H9 (cell line): ENCODE measurements around the gene BOD1L1. TPM values are rescaled to one million over a fixed set of nuclear protein-coding genes. Genes with fewer than 3 reads are reported as not detected.

Source experiments
- DNase-seq: peaks from one replicate; pipeline ENCODE4 v3.0.0-alpha.2; 2017
- H2AFZ ChIP-seq: one replicate; pipeline ENCODE4 v1.6.1; 2013; ENCODE audit warnings: mild to moderate bottlenecking, low read length, control low read depth, moderate library complexity
- H2AK5ac ChIP-seq: 2 replicates; pipeline ENCODE4 v1.6.1; 2013; ENCODE audit warnings: low read length, control low read depth, mixed read lengths; ENCODE audit not compliant: insufficient read length
- H2BK120ac ChIP-seq: one replicate; pipeline ENCODE4 v1.6.1; 2013; ENCODE audit warnings: low read depth, mild to moderate bottlenecking, low read length, control low read depth, inconsistent platforms; ENCODE audit not compliant: poor library complexity, severe bottlenecking
- H2BK12ac ChIP-seq: 2 replicates; pipeline ENCODE4 v1.6.1; 2013; ENCODE audit warnings: low read length, control low read depth, mixed read lengths, low read depth; ENCODE audit not compliant: insufficient read length
- H2BK15ac ChIP-seq: 2 replicates; pipeline ENCODE4 v1.6.1; 2013; ENCODE audit warnings: low read depth, low read length, control low read depth
- H2BK20ac ChIP-seq: one replicate; pipeline ENCODE4 v1.6.1; 2013; ENCODE audit warnings: low read depth, mild to moderate bottlenecking, low read length, control low read depth, inconsistent platforms; ENCODE audit not compliant: poor library complexity, severe bottlenecking
- H2BK5ac ChIP-seq: 2 replicates; pipeline ENCODE4 v1.6.1; 2013; ENCODE audit warnings: low read length, control low read depth, mixed read lengths; ENCODE audit not compliant: insufficient read length
- H3K14ac ChIP-seq: 2 replicates; pipeline ENCODE4 v1.6.1; 2013; ENCODE audit warnings: low read length, control low read depth; ENCODE audit not compliant: insufficient read depth
- H3K18ac ChIP-seq: 2 replicates; pipeline ENCODE4 v1.6.1; 2013; ENCODE audit warnings: low read depth, mild to moderate bottlenecking, mixed read lengths, low read length, control low read depth; ENCODE audit not compliant: insufficient read length
- H3K23ac ChIP-seq: 2 replicates; pipeline ENCODE4 v1.6.1; 2013; ENCODE audit warnings: low read length, control low read depth, mixed read lengths, low read depth; ENCODE audit not compliant: insufficient read length
- H3K23me2 ChIP-seq: 2 replicates; pipeline ENCODE4 v1.6.1; 2013; ENCODE audit warnings: low read depth, mild to moderate bottlenecking, mixed read lengths, low read length, control low read depth; ENCODE audit not compliant: insufficient read length, poor library complexity, severe bottlenecking
- H3K27ac ChIP-seq: 2 replicates; pipeline ENCODE4 v1.5.1; 2013; ENCODE audit warnings: low read length, control low read depth, mixed read lengths, low read depth; ENCODE audit not compliant: insufficient read length
- H3K27me3 ChIP-seq: 2 replicates; pipeline ENCODE4 v1.6.1; 2013; ENCODE audit warnings: low read length, control low read depth, inconsistent platforms; ENCODE audit not compliant: insufficient read depth
- H3K4ac ChIP-seq: 2 replicates; pipeline ENCODE4 v1.6.1; 2013; ENCODE audit warnings: low read depth, mild to moderate bottlenecking, control low read depth, inconsistent platforms, low read length, moderate library complexity
- H3K4me1 ChIP-seq: 2 replicates; pipeline ENCODE4 v1.6.1; 2013; ENCODE audit warnings: low read length, control low read depth, inconsistent platforms; ENCODE audit not compliant: insufficient read depth
- H3K4me2 ChIP-seq: 2 replicates; pipeline ENCODE4 v1.6.1; 2013; ENCODE audit warnings: low read length, control low read depth, mixed read lengths; ENCODE audit not compliant: insufficient read length, insufficient read depth
- H3K56ac ChIP-seq: 2 replicates; pipeline ENCODE4 v1.6.1; 2013; ENCODE audit warnings: low read depth, mild to moderate bottlenecking, mixed read lengths, low read length, control low read depth; ENCODE audit not compliant: insufficient read length
- H3K79me1 ChIP-seq: 2 replicates; pipeline ENCODE4 v1.6.1; 2013; ENCODE audit warnings: low read depth, mild to moderate bottlenecking, moderate library complexity, low read length, control low read depth, inconsistent platforms; ENCODE audit not compliant: insufficient read depth, poor library complexity, severe bottlenecking
- H3K79me2 ChIP-seq: 2 replicates; pipeline ENCODE4 v1.6.1; 2013; ENCODE audit warnings: low read length, control low read depth, inconsistent platforms; ENCODE audit not compliant: insufficient read depth
- H3K9ac ChIP-seq: 2 replicates; pipeline ENCODE4 v1.6.1; 2013; ENCODE audit warnings: low read length, control low read depth, mixed read lengths; ENCODE audit not compliant: insufficient read length; ENCODE audit errors: extremely low read depth
- H3K9me3 ChIP-seq: one replicate; pipeline ENCODE4 v1.6.1; 2013; ENCODE audit warnings: low read depth, low read length, inconsistent platforms; ENCODE audit not compliant: control insufficient read depth
- H3T11ph ChIP-seq: one replicate; pipeline ENCODE4 v1.6.1; 2013; ENCODE audit warnings: mild to moderate bottlenecking, low read length, control low read depth, inconsistent platforms
- H4K20me1 ChIP-seq: one replicate; pipeline ENCODE4 v1.6.1; 2013; ENCODE audit not compliant: control insufficient read depth, insufficient read length, insufficient read depth
- H4K5ac ChIP-seq: 2 replicates; pipeline ENCODE4 v1.6.1; 2013; ENCODE audit warnings: low read depth, mild to moderate bottlenecking, mixed read lengths, low read length, control low read depth; ENCODE audit not compliant: insufficient read length
- H4K8ac ChIP-seq: replicated peaks from 2 replicates; pipeline ENCODE4 v1.6.1; 2013; ENCODE audit warnings: low read length, control low read depth, mixed read lengths, low read depth; ENCODE audit not compliant: insufficient read length
- H4K91ac ChIP-seq: 2 replicates; pipeline ENCODE4 v1.6.1; 2013; ENCODE audit warnings: low read depth, mild to moderate bottlenecking, moderate library complexity, mixed read lengths, low read length, control low read depth; ENCODE audit not compliant: insufficient read length
- H3K27ac Mint-ChIP-seq, 3 experiments: 2 replicates in 2 of 3; 3 replicates in 1 of 3; pipeline ENCODE4 v1.8.0; 2020 to 2021; ENCODE audit warnings: mixed read lengths in 3 of 3, mild to moderate bottlenecking in 1 of 3, moderate library complexity in 1 of 3
- H3K27me3 Mint-ChIP-seq: 2 replicates; pipeline ENCODE4 v1.8.0; 2021; ENCODE audit warnings: low read depth, mild to moderate bottlenecking, moderate library complexity, mixed read lengths
- H3K36me3 Mint-ChIP-seq, 3 experiments: 2 replicates in 2 of 3; 3 replicates in 1 of 3; pipeline ENCODE4 v1.8.0; 2020 to 2021; ENCODE audit warnings: low read depth in 3 of 3, mixed read lengths in 3 of 3; ENCODE audit not compliant: insufficient read depth in 1 of 3
- H3K4me1 Mint-ChIP-seq, 2 experiments: 2 replicates each; pipeline ENCODE4 v1.8.0; 2020; ENCODE audit warnings: mixed read lengths in 2 of 2
- H3K4me3 Mint-ChIP-seq, 2 experiments: 2 replicates in 1 of 2; 3 replicates in 1 of 2; pipeline ENCODE4 v1.8.0; 2020 to 2021; ENCODE audit warnings: mild to moderate bottlenecking in 2 of 2, mixed read lengths in 2 of 2, moderate library complexity in 1 of 2
- H3K9me3 Mint-ChIP-seq, 2 experiments: 2 replicates in 1 of 2; 3 replicates in 1 of 2; pipeline ENCODE4 v1.8.0; 2020; ENCODE audit warnings: mild to moderate bottlenecking in 2 of 2, mixed read lengths in 2 of 2, moderate library complexity in 1 of 2
- CTCF ChIP-seq: fragments of 200-600 bp; sonication (generic); conservative IDR thresholded peaks from 3 replicates; pipeline ENCODE4 v1.8.0; 2021; ENCODE audit warnings: antibody characterized with exemption, mild to moderate bottlenecking
- WGBS: extraction: QIAGEN DNeasy Blood & Tissue Kit; methylation state at CpG from one replicate; pipeline ENCODE4 v1.1.7; 2013; ENCODE audit warnings: missing lambda C conversion rate, low lambda C conversion rate, mixed read lengths; ENCODE audit not compliant: insufficient read length; ENCODE audit errors: extremely low coverage; 5-methylcytosine and 5-hydroxymethylcytosine counted together
- total RNA-seq: library from RNA; stranded (reverse); gene quantifications from 2 replicates; pipeline ENCODE4 v1.2.1, GENCODE V29; 2021

BOD1L1 gene
- total RNA-seq, 1 experiment from 2014 or later, result 37.8 TPM

GRCh38 chr4:13541720-13542576 is 85.6 kb downstream of the BOD1L1 start:
- Mint-ChIP-seq H3K4me1 (peaks cover 37 to 47% of the 10 kb centered on the region in 2 experiments), H3K27me3 (peaks cover 97% of the 10 kb centered on the region), H3K9me3 (peaks cover 9% of the 10 kb centered on the region in 2 experiments; a peak in 4 of 5 replicates), H3K27ac (no peak overlapping the region), H3K4me3 (peak overlapping the region; percentile 42 to 93; a peak in 4 of 5 replicates), H3K36me3 (no peaks in the 10 kb centered on the region; a peak in 1 of 7 replicates)
- H3K9ac ChIP-seq, result no peak overlapping the region
- H4K20me1 ChIP-seq, result peaks cover 3% of the 10 kb centered on the region
- H2BK5ac ChIP-seq, result no peak overlapping the region
- WGBS, result no CpG with 5 or more reads among the region's 79 CpGs
- no peak overlapping the region for H3K27ac ChIP-seq
- H2BK120ac ChIP-seq, result no peak overlapping the region
- TF ChIP-seq CTCF, result peak; percentile 53
- H3K14ac ChIP-seq, result no peak overlapping the region
- H2AFZ ChIP-seq, result no peak overlapping the region
- H3K9me3 ChIP-seq, result no peaks in the 10 kb centered on the region
- no peaks in the 10 kb centered on the region for H3K79me1 ChIP-seq
- no peak overlapping the region for H3K18ac ChIP-seq
- no peaks in the 10 kb centered on the region for H3K4me1 ChIP-seq
- no peak overlapping the region for H2BK20ac ChIP-seq
- peaks cover 17% of the 10 kb centered on the region for H3K23me2 ChIP-seq
- H2BK12ac ChIP-seq, result no peak overlapping the region
- no peak overlapping the region for H2AK5ac ChIP-seq
- peak; percentile 90 for DNase-seq
- no peak overlapping the region for H3K56ac ChIP-seq
- H4K8ac ChIP-seq, result no peak overlapping the region
- H4K5ac ChIP-seq, result no peak overlapping the region
- H3K4ac ChIP-seq, result no peak overlapping the region
- H3K79me2 ChIP-seq, result no peaks in the 10 kb centered on the region
- H3K27me3 ChIP-seq, result peaks cover 86% of the 10 kb centered on the region
- peak overlapping the region; percentile 1 for H3K4me2 ChIP-seq
- no peak overlapping the region for H3K23ac ChIP-seq
- H4K91ac ChIP-seq, result no peak overlapping the region
- no peak overlapping the region for H2BK15ac ChIP-seq
- H3T11ph ChIP-seq, result no peak overlapping the region
